ENCODE results near the gene RNF34.
A peak's percentile ranks its signal among the peaks of the same experiment; 100 is the strongest.

GRCh38 chr12:121443193-121443870, 43.4 kb downstream of the RNF34 start:
- TF ChIP-seq CTCF (IDR thresholded peaks at IDR 0.05 in 4 of 5, conservative IDR thresholded peaks at IDR 0.05 in 1 of 5), result peak; percentile 85 to 97 (median 94)
- TF ChIP-seq POLR2A (IDR thresholded peaks at IDR 0.05), result no peak
